GM23338 (cell line): ENCODE results near the gene TPP2. TPM values are rescaled to one million over a fixed set of nuclear protein-coding genes. Genes with fewer than 3 reads are reported as not detected.

ENCODE experiments used
- ATAC-seq: fragments of 200-7000 bp; cut with Tn5 transposase; 3 replicates; pipeline ENCODE4 v1.9.1; 2020
- DNase-seq: peaks from one replicate; pipeline ENCODE4 v3.0.0-alpha.2; 2015; ENCODE audit warnings: low spot score
- H2AFZ ChIP-seq: fragments of 200-600 bp; sonication (generic); 2 replicates; pipeline ENCODE4 v1.8.0; 2016; ENCODE audit warnings: antibody characterized with exemption, mild to moderate bottlenecking, moderate library complexity
- H3F3A ChIP-seq: fragments of 200-600 bp; sonication (generic); replicated peaks from 2 replicates; pipeline ENCODE4 v1.8.0; 2017; ENCODE audit warnings: antibody characterized with exemption, mixed run types, low read depth
- H3K27ac ChIP-seq: fragments of 200-600 bp; sonication (generic); 2 replicates; pipeline ENCODE4 v1.6.1; 2016; ENCODE audit warnings: low read depth
- H3K27me3 ChIP-seq: fragments of 200-600 bp; sonication (generic); 2 replicates; pipeline ENCODE4 v1.8.0; 2016; ENCODE audit warnings: mild to moderate bottlenecking, mixed run types, moderate library complexity; ENCODE audit not compliant: insufficient read depth
- H3K36me3 ChIP-seq: fragments of 200-600 bp; sonication (generic); 2 replicates; pipeline ENCODE4 v1.8.0; 2016; ENCODE audit warnings: mild to moderate bottlenecking; ENCODE audit not compliant: insufficient read depth
- H3K4me1 ChIP-seq: fragments of 200-600 bp; sonication (generic); 2 replicates; pipeline ENCODE4 v1.8.0; 2016; ENCODE audit warnings: mild to moderate bottlenecking, moderate library complexity; ENCODE audit not compliant: insufficient read depth
- H3K4me2 ChIP-seq: fragments of 200-600 bp; sonication (generic); 2 replicates; pipeline ENCODE4 v1.7.1; 2017; ENCODE audit warnings: mixed run types
- H3K4me3 ChIP-seq: fragments of 200-600 bp; sonication (generic); 2 replicates; pipeline ENCODE4 v1.6.1; 2016; ENCODE audit warnings: mixed run types
- H3K79me2 ChIP-seq: fragments of 200-600 bp; sonication (generic); replicated peaks from 2 replicates; pipeline ENCODE4 v1.8.0; 2017; ENCODE audit warnings: mild to moderate bottlenecking; ENCODE audit not compliant: insufficient read depth
- H3K9me2 ChIP-seq: fragments of 200-600 bp; sonication (generic); 2 replicates; pipeline ENCODE4 v1.8.0; 2017; ENCODE audit not compliant: insufficient read depth
- H4K20me1 ChIP-seq: fragments of 200-600 bp; sonication (generic); replicated peaks from 2 replicates; pipeline ENCODE4 v1.8.0; 2017; ENCODE audit warnings: mild to moderate bottlenecking; ENCODE audit not compliant: insufficient read depth
- H3K27ac Mint-ChIP-seq: 2 replicates; pipeline ENCODE4 v1.8.0; 2020; ENCODE audit warnings: inconsistent platforms, mild to moderate bottlenecking, moderate library complexity, mixed read lengths
- H3K27me3 Mint-ChIP-seq: 3 replicates; pipeline ENCODE4 v1.8.0; 2022; ENCODE audit warnings: low read depth, mild to moderate bottlenecking, moderate library complexity, mixed read lengths, inconsistent platforms; ENCODE audit not compliant: insufficient read depth, poor library complexity
- H3K36me3 Mint-ChIP-seq: 3 replicates; pipeline ENCODE4 v1.8.0; 2021; ENCODE audit warnings: low read depth, mild to moderate bottlenecking, inconsistent platforms, moderate library complexity, mixed read lengths
- H3K4me1 Mint-ChIP-seq: 3 replicates; pipeline ENCODE4 v1.8.0; 2020; ENCODE audit warnings: mild to moderate bottlenecking, inconsistent platforms, mixed read lengths
- H3K4me3 Mint-ChIP-seq: 3 replicates; pipeline ENCODE4 v1.8.0; 2021; ENCODE audit warnings: moderate library complexity, mild to moderate bottlenecking, inconsistent platforms, mixed read lengths
- H3K9me3 Mint-ChIP-seq: 3 replicates; pipeline ENCODE4 v1.8.0; 2020; ENCODE audit warnings: moderate library complexity, mild to moderate bottlenecking, inconsistent platforms, mixed read lengths
- REST ChIP-seq: IDR thresholded peaks from one replicate; pipeline ENCODE4 v1.6.1; 2018; ENCODE audit warnings: antibody characterized with exemption; ENCODE audit not compliant: unreplicated experiment
- ZNF114 ChIP-seq: fragments of 250-450 bp; sonication (Bioruptor Pico); IDR thresholded peaks from 2 replicates; pipeline ENCODE4 v1.5.0; 2020; ENCODE audit warnings: mild to moderate bottlenecking, moderate library complexity
- polyA plus RNA-seq: library from polyadenylated mRNA; unstranded; fragments of >200 nt; fragmentation: Nextera tagmentation; extraction: Ambion mirVana; gene quantifications from 2 replicates; pipeline ENCODE4 v1.2.1, GENCODE V29; 2016
- total RNA-seq: library from RNA; depleted of rRNA; stranded (reverse); fragments of >200 nt; shearing (Covaris generic); gene quantifications from 2 replicates; pipeline ENCODE4 v1.2.3, GENCODE V29; 2014
- TF ChIP-seq, protein P1 (sequence below): fragments of 250-450 bp; sonication (Bioruptor Pico); IDR thresholded peaks from 2 replicates; pipeline ENCODE4 v1.5.0; 2020; ENCODE audit warnings: mild to moderate bottlenecking, moderate library complexity

TPP2 gene
- total and polyA plus RNA-seq, 2 experiments from 2014 or later = 56.6 to 111 TPM

- Histone ChIP-seq H3K36me3 (peaks cover 73% of the 10 kb centered on the region), H3K27ac (no peak overlapping the region), H3F3A (no peaks in the 10 kb centered on the region), H3K4me3 (no peak overlapping the region), H3K9me2 (no peaks in the 10 kb centered on the region), H3K79me2 (peaks cover 6% of the 10 kb centered on the region; the same call in 1 of the 2 replicates), H4K20me1 (peaks cover 5% of the 10 kb centered on the region; the same call in 1 of the 2 replicates), H2AFZ (no peak overlapping the region), H3K27me3 (no peaks in the 10 kb centered on the region), H3K4me1 (no peaks in the 10 kb centered on the region), H3K4me2 (no peak overlapping the region)
- H3K9me3 Mint-ChIP-seq = no peaks in the 10 kb centered on the region
- H3K27ac Mint-ChIP-seq = no peak overlapping the region
- DNase-seq (no peak), ATAC-seq (no peak)
- no peaks in the 10 kb centered on the region for H3K27me3 Mint-ChIP-seq
- H3K4me3 Mint-ChIP-seq = no peak overlapping the region
- H3K4me1 Mint-ChIP-seq = no peaks in the 10 kb centered on the region
- peaks cover 55% of the 10 kb centered on the region for H3K36me3 Mint-ChIP-seq
- TF ChIP-seq, protein P1, sequence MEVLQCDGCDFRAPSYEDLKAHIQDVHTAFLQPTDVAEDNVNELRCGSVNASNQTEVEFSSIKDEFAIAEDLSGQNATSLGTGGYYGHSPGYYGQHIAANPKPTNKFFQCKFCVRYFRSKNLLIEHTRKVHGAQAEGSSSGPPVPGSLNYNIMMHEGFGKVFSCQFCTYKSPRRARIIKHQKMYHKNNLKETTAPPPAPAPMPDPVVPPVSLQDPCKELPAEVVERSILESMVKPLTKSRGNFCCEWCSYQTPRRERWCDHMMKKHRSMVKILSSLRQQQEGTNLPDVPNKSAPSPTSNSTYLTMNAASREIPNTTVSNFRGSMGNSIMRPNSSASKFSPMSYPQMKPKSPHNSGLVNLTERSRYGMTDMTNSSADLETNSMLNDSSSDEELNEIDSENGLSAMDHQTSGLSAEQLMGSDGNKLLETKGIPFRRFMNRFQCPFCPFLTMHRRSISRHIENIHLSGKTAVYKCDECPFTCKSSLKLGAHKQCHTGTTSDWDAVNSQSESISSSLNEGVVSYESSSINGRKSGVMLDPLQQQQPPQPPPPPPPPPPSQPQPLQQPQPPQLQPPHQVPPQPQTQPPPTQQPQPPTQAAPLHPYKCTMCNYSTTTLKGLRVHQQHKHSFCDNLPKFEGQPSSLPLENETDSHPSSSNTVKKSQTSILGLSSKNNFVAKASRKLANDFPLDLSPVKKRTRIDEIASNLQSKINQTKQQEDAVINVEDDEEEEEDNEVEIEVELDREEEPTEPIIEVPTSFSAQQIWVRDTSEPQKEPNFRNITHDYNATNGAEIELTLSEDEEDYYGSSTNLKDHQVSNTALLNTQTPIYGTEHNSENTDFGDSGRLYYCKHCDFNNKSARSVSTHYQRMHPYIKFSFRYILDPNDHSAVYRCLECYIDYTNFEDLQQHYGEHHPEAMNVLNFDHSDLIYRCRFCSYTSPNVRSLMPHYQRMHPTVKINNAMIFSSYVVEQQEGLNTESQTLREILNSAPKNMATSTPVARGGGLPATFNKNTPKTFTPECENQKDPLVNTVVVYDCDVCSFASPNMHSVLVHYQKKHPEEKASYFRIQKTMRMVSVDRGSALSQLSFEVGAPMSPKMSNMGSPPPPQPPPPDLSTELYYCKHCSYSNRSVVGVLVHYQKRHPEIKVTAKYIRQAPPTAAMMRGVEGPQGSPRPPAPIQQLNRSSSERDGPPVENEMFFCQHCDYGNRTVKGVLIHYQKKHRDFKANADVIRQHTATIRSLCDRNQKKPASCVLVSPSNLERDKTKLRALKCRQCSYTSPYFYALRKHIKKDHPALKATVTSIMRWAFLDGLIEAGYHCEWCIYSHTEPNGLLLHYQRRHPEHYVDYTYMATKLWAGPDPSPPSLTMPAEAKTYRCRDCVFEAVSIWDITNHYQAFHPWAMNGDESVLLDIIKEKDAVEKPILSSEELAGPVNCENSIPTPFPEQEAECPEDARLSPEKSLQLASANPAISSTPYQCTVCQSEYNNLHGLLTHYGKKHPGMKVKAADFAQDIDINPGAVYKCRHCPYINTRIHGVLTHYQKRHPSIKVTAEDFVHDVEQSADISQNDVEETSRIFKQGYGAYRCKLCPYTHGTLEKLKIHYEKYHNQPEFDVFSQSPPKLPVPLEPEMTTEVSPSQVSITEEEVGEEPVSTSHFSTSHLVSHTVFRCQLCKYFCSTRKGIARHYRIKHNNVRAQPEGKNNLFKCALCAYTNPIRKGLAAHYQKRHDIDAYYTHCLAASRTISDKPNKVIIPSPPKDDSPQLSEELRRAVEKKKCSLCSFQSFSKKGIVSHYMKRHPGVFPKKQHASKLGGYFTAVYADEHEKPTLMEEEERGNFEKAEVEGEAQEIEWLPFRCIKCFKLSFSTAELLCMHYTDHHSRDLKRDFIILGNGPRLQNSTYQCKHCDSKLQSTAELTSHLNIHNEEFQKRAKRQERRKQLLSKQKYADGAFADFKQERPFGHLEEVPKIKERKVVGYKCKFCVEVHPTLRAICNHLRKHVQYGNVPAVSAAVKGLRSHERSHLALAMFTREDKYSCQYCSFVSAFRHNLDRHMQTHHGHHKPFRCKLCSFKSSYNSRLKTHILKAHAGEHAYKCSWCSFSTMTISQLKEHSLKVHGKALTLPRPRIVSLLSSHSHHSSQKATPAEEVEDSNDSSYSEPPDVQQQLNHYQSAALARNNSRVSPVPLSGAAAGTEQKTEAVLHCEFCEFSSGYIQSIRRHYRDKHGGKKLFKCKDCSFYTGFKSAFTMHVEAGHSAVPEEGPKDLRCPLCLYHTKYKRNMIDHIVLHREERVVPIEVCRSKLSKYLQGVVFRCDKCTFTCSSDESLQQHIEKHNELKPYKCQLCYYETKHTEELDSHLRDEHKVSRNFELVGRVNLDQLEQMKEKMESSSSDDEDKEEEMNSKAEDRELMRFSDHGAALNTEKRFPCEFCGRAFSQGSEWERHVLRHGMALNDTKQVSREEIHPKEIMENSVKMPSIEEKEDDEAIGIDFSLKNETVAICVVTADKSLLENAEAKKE (CRISPR knock-in tag) = no peak
- TF ChIP-seq REST = no peak
- TF ChIP-seq ZNF114 (CRISPR knock-in tag) = no peak
Observed at GRCh38 chr13:102626928-102627327, 30.1 kb downstream of the TPP2 start.
